Breast epithelium (tissue), 4 donors: ENCODE measurements around the gene NUDCD2. TPM values are rescaled to one million over a fixed set of nuclear protein-coding genes. Genes with fewer than 3 reads are reported as not detected.
A peak's percentile ranks its signal among the peaks of the same experiment; 100 is the strongest.

Experiments used
- DNase-seq, 2 donors: peaks; one replicate each; pipeline ENCODE4 v3.0.0-alpha.2; 2019; ENCODE audit warnings: low spot score in 2 of 2
- H3K27ac ChIP-seq, 2 donors: fragments of 200-600 bp; sonication (generic) in 1 of 2; one replicate each; pipeline ENCODE4 v1.5.1; 2016 to 2019; ENCODE audit warnings: mild to moderate bottlenecking in 1 of 2
- H3K27me3 ChIP-seq, 2 donors: fragments of 200-600 bp; sonication (generic) in 1 of 2; one replicate each; pipeline versions ENCODE4 v1.5.1 to v1.6.0; 2017 to 2019; ENCODE audit warnings: control low read depth in 1 of 2, mild to moderate bottlenecking in 1 of 2
- H3K36me3 ChIP-seq: fragments of 200-600 bp; one replicate; pipeline ENCODE4 v1.5.1; 2019
- H3K4me1 ChIP-seq, 2 donors: fragments of 200-600 bp; sonication (generic); one replicate each; pipeline ENCODE4 v1.5.1; 2016 to 2019; ENCODE audit warnings: control low read depth in 1 of 2
- H3K4me3 ChIP-seq, 3 donors: fragments of 200-600 bp; sonication (generic); 1 replicate in 2 of 3; 2 replicates in 1 of 3; pipeline ENCODE4 v1.5.1; 2016 to 2019; ENCODE audit warnings: mild to moderate bottlenecking in 3 of 3, moderate library complexity in 2 of 3
- H3K9me3 ChIP-seq, 2 donors: fragments of 200-600 bp; sonication (generic) in 1 of 2; one replicate each; pipeline ENCODE4 v1.5.1; 2016 to 2019; ENCODE audit warnings: control low read depth in 1 of 2
- POLR2A ChIP-seq: fragments of 450-650 bp; IDR thresholded peaks from one replicate; pipeline ENCODE4 v1.6.1; 2016; ENCODE audit warnings: antibody characterized with exemption, mild to moderate bottlenecking, moderate library complexity
- POLR2AphosphoS5 ChIP-seq, 3 donors: sonication (generic); formaldehyde crosslinking; IDR thresholded peaks; one replicate each; pipeline ENCODE4 v1.6.1; 2017; ENCODE audit warnings: antibody characterized with exemption in 3 of 3
- intact Hi-C: fragments of 100-400 bp; cut with DNase I; formaldehyde crosslinking; loops from one replicate; pipeline ENCODE4 v1.15.1; 2023; ENCODE audit warnings: low total_unique reads
- total RNA-seq, 3 donors: library from RNA; depleted of rRNA; stranded (reverse); fragments of >200 nt; gene quantifications; one replicate each; pipeline ENCODE4 v1.1.0, GENCODE V29; 2016
- TF ChIP-seq, protein P1 (sequence below), 3 donors: fragments of 450-650 bp; IDR thresholded peaks; one replicate each; pipeline ENCODE4 v1.5.1; 2016 to 2017; ENCODE audit warnings: antibody characterized with exemption in 3 of 3, mild to moderate bottlenecking in 3 of 3, moderate library complexity in 3 of 3

Gene NUDCD2
- total RNA-seq, 3 donors from 2014 or later = 7.0 to 9.8 (median 7.2) TPM

- intact Hi-C loops = loop anchor here (5.0 kb wide), 1 partner anchor 90 kb away; no protein-coding TSS in a partner anchor
- Histone ChIP-seq H3K36me3 (no peaks in the 10 kb centered on the region), H3K27me3 (no peaks in the 10 kb centered on the region), H3K4me1 (no peaks in the 10 kb centered on the region), H3K27ac (no peak overlapping the region), H3K9me3 (no peaks in the 10 kb centered on the region), H3K4me3 (no peak overlapping the region)
- TF ChIP-seq POLR2AphosphoS5 (IDR thresholded peaks at IDR 0.05) (no peak), POLR2A (no peak)
- TF ChIP-seq, protein P1, sequence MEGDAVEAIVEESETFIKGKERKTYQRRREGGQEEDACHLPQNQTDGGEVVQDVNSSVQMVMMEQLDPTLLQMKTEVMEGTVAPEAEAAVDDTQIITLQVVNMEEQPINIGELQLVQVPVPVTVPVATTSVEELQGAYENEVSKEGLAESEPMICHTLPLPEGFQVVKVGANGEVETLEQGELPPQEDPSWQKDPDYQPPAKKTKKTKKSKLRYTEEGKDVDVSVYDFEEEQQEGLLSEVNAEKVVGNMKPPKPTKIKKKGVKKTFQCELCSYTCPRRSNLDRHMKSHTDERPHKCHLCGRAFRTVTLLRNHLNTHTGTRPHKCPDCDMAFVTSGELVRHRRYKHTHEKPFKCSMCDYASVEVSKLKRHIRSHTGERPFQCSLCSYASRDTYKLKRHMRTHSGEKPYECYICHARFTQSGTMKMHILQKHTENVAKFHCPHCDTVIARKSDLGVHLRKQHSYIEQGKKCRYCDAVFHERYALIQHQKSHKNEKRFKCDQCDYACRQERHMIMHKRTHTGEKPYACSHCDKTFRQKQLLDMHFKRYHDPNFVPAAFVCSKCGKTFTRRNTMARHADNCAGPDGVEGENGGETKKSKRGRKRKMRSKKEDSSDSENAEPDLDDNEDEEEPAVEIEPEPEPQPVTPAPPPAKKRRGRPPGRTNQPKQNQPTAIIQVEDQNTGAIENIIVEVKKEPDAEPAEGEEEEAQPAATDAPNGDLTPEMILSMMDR (IDR thresholded peaks at IDR 0.05) = no peak
- no peak for DNase-seq
Measured at GRCh38 chr5:163467682-163468081, 7.8 kb upstream of the NUDCD2 start.

DNA sequence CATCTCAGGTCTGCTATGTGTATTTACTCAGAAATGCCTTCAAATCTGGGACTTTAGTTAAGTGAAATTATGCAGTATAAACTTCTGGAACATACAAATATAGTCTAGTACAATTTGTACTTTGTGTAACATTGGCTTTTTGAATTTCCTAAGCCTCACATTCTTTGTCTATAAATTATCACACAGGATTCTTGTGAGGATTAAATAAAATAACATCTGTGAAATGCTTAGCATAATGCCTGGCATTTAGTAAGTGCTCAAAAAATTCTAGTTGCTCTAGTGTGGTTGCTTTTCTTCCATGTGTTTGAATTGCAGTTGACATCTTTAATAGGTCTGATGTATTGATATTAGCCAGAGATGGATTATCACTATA, 3.1 kb upstream of the NUDCD2 start:
- TF ChIP-seq, protein P1 (IDR thresholded peaks at IDR 0.05) = no peak
- TF ChIP-seq POLR2A (no peak), POLR2AphosphoS5 (IDR thresholded peaks at IDR 0.05) (no peak)
- no peaks in the 10 kb centered on the region for H3K36me3 ChIP-seq
- H3K27ac ChIP-seq = no peak overlapping the region
- no peaks in the 10 kb centered on the region for H3K9me3 ChIP-seq
- intact Hi-C loops = no loop called here
- H3K4me1 ChIP-seq = peaks cover 0 to 5% of the 10 kb centered on the region in 2 donors
- no peak for DNase-seq
- no peaks in the 10 kb centered on the region for H3K27me3 ChIP-seq
- no peak overlapping the region for H3K4me3 ChIP-seq

GRCh38 chr5:163460562-163461171, 765 bp upstream of the NUDCD2 start, which contains the start of gene HMMR:
Gene HMMR, plus strand, starts transcription at chr5:163460632. Its CDS starts 61 bp downstream, at chr5:163460693.
- H3K4me3 ChIP-seq = peak within 1 kb of the TSS; percentile 68 to 93 (median 69)
- intact Hi-C loops = no loop called here
- peaks cover 0 to 5% of the 10 kb centered on the region in 2 donors for H3K4me1 ChIP-seq
- DNase-seq = no peak
- H3K27me3 ChIP-seq = no peaks in the 10 kb centered on the region
- no peaks in the 10 kb centered on the region for H3K9me3 ChIP-seq
- TF ChIP-seq, protein P1 (IDR thresholded peaks at IDR 0.05) = no peak
- no peak for TF ChIP-seq POLR2A
- no peak for TF ChIP-seq POLR2AphosphoS5 (IDR thresholded peaks at IDR 0.05)
- H3K36me3 ChIP-seq = no peaks in the 10 kb centered on the region
- H3K27ac ChIP-seq = peak within 1 kb of the TSS; percentile 95 to 97

- DNase-seq = no peak
- H3K9me3 ChIP-seq = no peaks in the 10 kb centered on the region
- H3K27ac ChIP-seq = peak overlapping the region; percentile 95 to 97
- peak overlapping the region; percentile 68 to 93 (median 69) for H3K4me3 ChIP-seq
- H3K36me3 ChIP-seq = no peaks in the 10 kb centered on the region
- no peaks in the 10 kb centered on the region for H3K27me3 ChIP-seq
- peaks cover 0 to 5% of the 10 kb centered on the region in 2 donors for H3K4me1 ChIP-seq
- intact Hi-C loops = no loop called here
- TF ChIP-seq, protein P1 (IDR thresholded peaks at IDR 0.05) = no peak
- TF ChIP-seq POLR2AphosphoS5 (IDR thresholded peaks at IDR 0.05) = no peak
- no peak for TF ChIP-seq POLR2A
Measured at GRCh38 chr5:163459462-163459818, 462 bp downstream of the NUDCD2 start.

GRCh38 chr5:163458778-163459385, 1.0 kb downstream of the NUDCD2 start:
- no peaks in the 10 kb centered on the region for H3K36me3 ChIP-seq
- H3K27ac ChIP-seq = peak overlapping the region; percentile 95 to 97
- H3K4me3 ChIP-seq = peak overlapping the region; percentile 68 to 93 (median 69)
- no peaks in the 10 kb centered on the region for H3K9me3 ChIP-seq
- intact Hi-C loops = no loop called here
- H3K27me3 ChIP-seq = no peaks in the 10 kb centered on the region
- TF ChIP-seq, protein P1 (IDR thresholded peaks at IDR 0.05) = no peak
- no peak for TF ChIP-seq POLR2A
- TF ChIP-seq POLR2AphosphoS5 (IDR thresholded peaks at IDR 0.05) = no peak
- DNase-seq = no peak
- peaks cover 0 to 5% of the 10 kb centered on the region in 2 donors for H3K4me1 ChIP-seq
